ENCODE measurements around the gene CLTCL1. TPM values are rescaled to one million over a fixed set of nuclear protein-coding genes. Genes with fewer than 3 reads are reported as not detected.

Gene CLTCL1
- total RNA-seq, 4 donors from 2014 or later, result 111 to 311 (median 215) TPM

DNA sequence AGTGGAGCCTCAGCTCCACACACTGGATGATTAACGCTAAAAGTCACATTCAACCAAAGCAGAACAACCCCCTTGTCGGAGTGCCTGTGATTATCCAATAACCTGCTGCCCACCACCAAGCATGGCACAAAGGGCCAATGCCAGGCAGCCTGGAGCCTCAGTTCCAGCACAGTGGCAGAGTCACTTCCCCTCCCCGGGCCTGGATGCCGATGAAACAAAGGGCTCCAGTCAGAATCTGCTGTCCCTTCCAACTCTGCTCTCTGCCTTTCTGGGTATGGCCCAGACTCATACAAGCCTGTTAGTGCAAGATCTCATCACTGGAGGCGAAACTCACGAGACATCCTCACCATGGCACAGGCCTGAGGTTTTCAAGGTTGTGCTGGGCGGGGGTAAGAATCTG is 52.1 kb downstream of the CLTCL1 start:
- Histone ChIP-seq H3K9me3 (no peaks in the 10 kb centered on the region), H3K36me3 (peaks cover 0 to 82% of the 10 kb centered on the region in 2 donors), H3K4me3 (no peak overlapping the region), H3K4me1 (peaks cover 9 to 20% of the 10 kb centered on the region in 2 donors), H3K27ac (peak overlapping the region; percentile 2 to 51 (median 26)), H3K27me3 (no peaks in the 10 kb centered on the region)
- ATAC-seq, result no peak
- DNase-seq, result no peak
- intact Hi-C loops (cut with DNase I; ENCODE audit: low total_unique reads), result no loop called here
- TF ChIP-seq CTCF (IDR thresholded peaks at IDR 0.05 in 4 of 5, conservative IDR thresholded peaks at IDR 0.05 in 1 of 5), result no peak
- TF ChIP-seq POLR2A (IDR thresholded peaks at IDR 0.05), result no peak
- in situ Hi-C loops (cut with MboI; ENCODE audit: low sequenced_read_pairs in 4 of 4), result no loop called here

DNA sequence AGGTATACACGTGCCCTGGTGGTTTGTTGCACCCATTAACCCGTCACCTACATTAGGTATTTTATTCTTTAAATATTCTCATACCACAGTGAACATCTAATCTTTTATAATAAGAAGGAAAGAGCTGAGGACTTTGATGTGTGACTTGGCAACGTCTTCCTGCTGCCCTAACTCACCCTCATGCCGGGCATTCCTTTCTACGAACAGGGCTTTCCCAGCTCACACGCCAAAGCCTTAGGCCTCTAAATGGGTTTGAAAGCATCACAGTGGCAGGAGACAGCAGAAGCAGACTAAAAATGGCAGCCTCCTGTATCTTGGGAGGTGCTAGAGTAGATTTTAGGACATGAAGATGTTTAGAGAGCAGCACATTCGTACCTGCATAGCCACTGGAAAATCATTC is 52.6 kb downstream of the CLTCL1 start:
- ATAC-seq, result no peak
- in situ Hi-C loops (cut with MboI; ENCODE audit: low sequenced_read_pairs in 4 of 4) (no loop called here), intact Hi-C loops (cut with DNase I; ENCODE audit: low total_unique reads) (no loop called here)
- peaks cover 9 to 23% of the 10 kb centered on the region in 2 donors for H3K4me1 ChIP-seq
- H3K9me3 ChIP-seq, result no peaks in the 10 kb centered on the region
- peak overlapping the region; percentile 2 to 51 (median 24) for H3K27ac ChIP-seq
- H3K4me3 ChIP-seq, result no peak overlapping the region
- no peak for DNase-seq
- H3K36me3 ChIP-seq, result peaks cover 0 to 88% of the 10 kb centered on the region in 2 donors
- no peak for TF ChIP-seq POLR2A (IDR thresholded peaks at IDR 0.05)
- TF ChIP-seq CTCF (IDR thresholded peaks at IDR 0.05 in 4 of 5, conservative IDR thresholded peaks at IDR 0.05 in 1 of 5), result no peak
- no peaks in the 10 kb centered on the region for H3K27me3 ChIP-seq

GRCh38 chr22:19235874-19236273 is 55.6 kb downstream of the CLTCL1 start:
- H3K4me3 ChIP-seq, result no peak overlapping the region
- H3K9me3 ChIP-seq, result no peaks in the 10 kb centered on the region
- peaks cover 0 to 96% of the 10 kb centered on the region in 2 donors for H3K36me3 ChIP-seq
- no peaks in the 10 kb centered on the region for H3K27me3 ChIP-seq
- DNase-seq (no peak), ATAC-seq (no peak)
- intact Hi-C loops (cut with DNase I; ENCODE audit: low total_unique reads), result no loop called here
- no peak for TF ChIP-seq POLR2A (IDR thresholded peaks at IDR 0.05)
- TF ChIP-seq CTCF (IDR thresholded peaks at IDR 0.05 in 4 of 5, conservative IDR thresholded peaks at IDR 0.05 in 1 of 5), result no peak
- H3K27ac ChIP-seq, result peak overlapping the region in 2 of 4 donors; percentile 28 to 35
- peaks cover 0 to 36% of the 10 kb centered on the region in 2 donors for H3K4me1 ChIP-seq
- in situ Hi-C loops (cut with MboI; ENCODE audit: low sequenced_read_pairs in 4 of 4), result no loop called here

- Histone ChIP-seq H3K36me3 (peaks cover 0 to 93% of the 10 kb centered on the region in 2 donors), H3K9me3 (no peaks in the 10 kb centered on the region), H3K27me3 (no peaks in the 10 kb centered on the region), H3K4me3 (no peak overlapping the region), H3K27ac (peak overlapping the region in 2 of 4 donors; percentile 8 to 16), H3K4me1 (peaks cover 0 to 30% of the 10 kb centered on the region in 2 donors)
- TF ChIP-seq POLR2A (IDR thresholded peaks at IDR 0.05) (no peak), CTCF (IDR thresholded peaks at IDR 0.05 in 4 of 5, conservative IDR thresholded peaks at IDR 0.05 in 1 of 5) (no peak)
- no peak for ATAC-seq
- in situ Hi-C loops (cut with MboI; ENCODE audit: low sequenced_read_pairs in 4 of 4), result no loop called here
- intact Hi-C loops (cut with DNase I; ENCODE audit: low total_unique reads), result no loop called here
- DNase-seq, result no peak
These were observed 57.2 kb downstream of the CLTCL1 start for GRCh38 chr22:19234126-19234896.

Data from gastrocnemius medialis (tissue), 4 donors.